Hypothalamus (tissue), 51 donors: ENCODE measurements around the gene RPS6KA3.
"Not testable (repeated sequence)": the region's sequence is repeated elsewhere in the genome, so short reads cannot be mapped to it uniquely, and the experiment has no call there.

Experiments
- DNase-seq, 51 donors: peaks; one replicate each; lab custom pipeline; 2025; lab: John Stamatoyannopoulos, UW

Gene RPS6KA3

GRCh38 chrX:20149326-20149725, 117.4 kb downstream of the RPS6KA3 start:
- DNase-seq, result no peak

GRCh38 chrX:20147561-20147960, 119.1 kb downstream of the RPS6KA3 start:
- no peak for DNase-seq

- DNase-seq, result no peak
Measured at GRCh38 chrX:20144491-20144890, 122.2 kb downstream of the RPS6KA3 start.

GRCh38 chrX:20143561-20143960, 123.1 kb downstream of the RPS6KA3 start:
- no peak for DNase-seq

GRCh38 chrX:20143111-20143510, 123.6 kb downstream of the RPS6KA3 start:
- DNase-seq, result no peak

- peak; percentile 1 to 99 (median 91) for DNase-seq
Measured at GRCh38 chrX:20141281-20142220, 125.2 kb downstream of the RPS6KA3 start, which contains the start of gene EIF1AX. Gene EIF1AX, minus strand, starts transcription at chrX:20141838. Its CDS starts 198 bp downstream, at chrX:20141640.

GRCh38 chrX:20140420-20140819, 126.3 kb downstream of the RPS6KA3 start:
- peak in 1 of 51 donors; percentile 0 for DNase-seq

GRCh38 chrX:20139966-20140365, 126.7 kb downstream of the RPS6KA3 start:
- DNase-seq, result no peak

GRCh38 chrX:20135944-20136343, 130.8 kb downstream of the RPS6KA3 start:
- DNase-seq, result no peak

- no peak for DNase-seq
Measured at GRCh38 chrX:20132666-20133065, 134.0 kb downstream of the RPS6KA3 start.

GRCh38 chrX:20130357-20130756, 136.4 kb downstream of the RPS6KA3 start:
- no peak for DNase-seq

GRCh38 chrX:20129547-20129946, 137.2 kb downstream of the RPS6KA3 start:
- no peak for DNase-seq

GRCh38 chrX:20128670-20129069, 138.0 kb downstream of the RPS6KA3 start:
- DNase-seq, result no peak

- DNase-seq, result not testable (repeated sequence)
Measured at GRCh38 chrX:20127440-20127839, 139.3 kb downstream of the RPS6KA3 start.

- DNase-seq, result not testable (repeated sequence)
Measured at GRCh38 chrX:20126833-20127232, 139.9 kb downstream of the RPS6KA3 start.

- DNase-seq, result no peak
Measured at GRCh38 chrX:20124964-20125363, 141.7 kb downstream of the RPS6KA3 start.

- no peak for DNase-seq
Measured at GRCh38 chrX:20118065-20118824, 148.5 kb downstream of the RPS6KA3 start.

GRCh38 chrX:20116577-20117240, 150.0 kb downstream of the RPS6KA3 start, which contains the start of gene MAP7D2:
Gene MAP7D2, minus strand, starts transcription at chrX:20116907. Its CDS starts 28 bp downstream, at chrX:20116879.
- DNase-seq, result peak in 11 of 51 donors; percentile 0 to 19 (median 8)

GRCh38 chrX:20116087-20116576, 150.6 kb downstream of the RPS6KA3 start:
- DNase-seq, result peak in 1 of 51 donors; percentile 10

GRCh38 chrX:20112022-20112774, 154.5 kb downstream of the RPS6KA3 start:
- DNase-seq, result no peak
